CD4-positive, alpha-beta T cell treated with Interleukin-15 for 4 hours (primary cell): ENCODE measurements around the gene NEK6.

Experiments
- DNase-seq: peaks from one replicate; pipeline ENCODE4 v3.0.0-alpha.2; 2020; ENCODE audit warnings: low spot score

Gene NEK6

DNA sequence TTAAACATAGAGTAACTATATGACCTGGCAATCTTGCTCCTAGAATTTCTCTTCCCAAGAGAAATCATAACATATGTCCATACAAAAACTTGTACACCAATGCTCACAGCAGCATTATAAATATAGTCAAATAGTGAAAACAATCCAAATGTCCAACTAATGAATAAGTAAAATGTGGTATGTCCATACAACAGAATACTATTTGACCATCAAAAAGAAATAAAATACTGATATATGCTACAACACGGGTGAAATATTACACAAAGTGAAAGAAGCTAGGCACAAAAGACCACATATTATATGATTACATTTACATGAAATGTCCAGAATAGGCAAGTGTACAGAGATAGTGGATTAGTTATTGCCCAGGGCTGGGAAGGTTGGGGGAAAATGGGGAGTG lies 116.1 kb downstream of the NEK6 start:
- DNase-seq: no peak

GRCh38 chr9:124375726-124376125 lies 118.0 kb downstream of the NEK6 start:
- no peak for DNase-seq

DNA sequence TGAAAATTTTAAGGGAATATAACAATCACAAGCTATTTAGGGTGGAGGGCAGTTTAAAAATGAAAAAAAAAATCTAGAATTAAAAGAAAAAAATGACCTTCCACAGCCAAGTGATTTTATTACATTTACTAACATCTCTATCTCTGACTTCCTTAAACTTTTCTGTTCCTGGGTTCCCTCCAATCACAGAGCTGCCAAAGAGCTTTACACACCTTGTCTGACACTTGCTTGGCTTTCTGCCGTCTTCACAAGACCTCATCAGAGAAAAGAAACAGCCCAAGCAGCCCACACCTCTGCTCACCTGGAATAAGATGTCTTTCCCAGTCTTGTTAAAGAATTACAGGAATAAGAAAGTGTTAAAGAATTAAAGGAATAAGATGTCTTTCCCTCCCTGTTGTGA lies 118.6 kb downstream of the NEK6 start:
- no peak for DNase-seq

- DNase-seq: no peak
These were observed 120.0 kb downstream of the NEK6 start for GRCh38 chr9:124377551-124378406.

GRCh38 chr9:124381170-124381945 lies 123.6 kb downstream of the NEK6 start:
- DNase-seq: no peak

- no peak for DNase-seq
These were observed 126.5 kb downstream of the NEK6 start for GRCh38 chr9:124384210-124384609.

- no peak for DNase-seq
These were observed 127.1 kb downstream of the NEK6 start for GRCh38 chr9:124384846-124385245.

DNA sequence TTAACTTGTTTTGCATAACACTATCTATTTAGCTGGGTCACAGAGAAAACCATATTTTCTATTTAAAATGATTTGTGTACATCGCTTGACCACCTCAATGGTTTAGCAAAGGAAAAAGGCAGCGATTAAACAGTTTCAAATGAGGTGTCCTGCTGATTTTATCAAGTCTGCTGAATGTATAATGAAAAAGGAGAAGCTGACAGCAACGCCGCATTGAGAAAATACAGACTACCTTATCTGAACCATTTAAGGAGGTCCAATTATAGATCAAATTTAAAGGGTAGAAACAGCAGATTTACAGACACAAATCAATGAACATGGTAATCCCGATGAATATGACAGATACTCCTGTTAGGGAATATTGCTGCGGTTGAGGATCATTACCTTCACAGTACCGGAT lies 127.9 kb downstream of the NEK6 start:
- no peak for DNase-seq

DNA sequence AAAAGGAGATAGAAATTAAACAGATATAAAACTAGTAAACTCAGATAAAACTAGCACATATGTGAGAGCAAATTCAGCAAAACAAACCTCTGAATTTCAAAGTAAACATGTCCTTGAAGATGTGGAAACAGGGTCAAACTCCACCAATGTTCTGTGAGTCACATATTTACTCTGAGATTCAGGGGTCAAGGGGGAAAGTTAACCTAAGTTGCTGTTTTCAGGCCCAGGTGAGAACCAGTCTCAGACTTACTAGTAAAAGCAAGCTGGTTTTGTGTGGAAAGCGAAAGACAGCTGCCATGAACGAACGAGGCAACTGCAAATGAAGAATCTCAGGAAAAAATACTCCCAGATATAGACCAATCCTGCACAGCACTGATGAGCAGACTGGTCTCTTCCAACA lies 128.5 kb downstream of the NEK6 start:
- DNase-seq: no peak

- DNase-seq: no peak
These were observed 130.7 kb downstream of the NEK6 start for GRCh38 chr9:124388275-124389048.

DNA sequence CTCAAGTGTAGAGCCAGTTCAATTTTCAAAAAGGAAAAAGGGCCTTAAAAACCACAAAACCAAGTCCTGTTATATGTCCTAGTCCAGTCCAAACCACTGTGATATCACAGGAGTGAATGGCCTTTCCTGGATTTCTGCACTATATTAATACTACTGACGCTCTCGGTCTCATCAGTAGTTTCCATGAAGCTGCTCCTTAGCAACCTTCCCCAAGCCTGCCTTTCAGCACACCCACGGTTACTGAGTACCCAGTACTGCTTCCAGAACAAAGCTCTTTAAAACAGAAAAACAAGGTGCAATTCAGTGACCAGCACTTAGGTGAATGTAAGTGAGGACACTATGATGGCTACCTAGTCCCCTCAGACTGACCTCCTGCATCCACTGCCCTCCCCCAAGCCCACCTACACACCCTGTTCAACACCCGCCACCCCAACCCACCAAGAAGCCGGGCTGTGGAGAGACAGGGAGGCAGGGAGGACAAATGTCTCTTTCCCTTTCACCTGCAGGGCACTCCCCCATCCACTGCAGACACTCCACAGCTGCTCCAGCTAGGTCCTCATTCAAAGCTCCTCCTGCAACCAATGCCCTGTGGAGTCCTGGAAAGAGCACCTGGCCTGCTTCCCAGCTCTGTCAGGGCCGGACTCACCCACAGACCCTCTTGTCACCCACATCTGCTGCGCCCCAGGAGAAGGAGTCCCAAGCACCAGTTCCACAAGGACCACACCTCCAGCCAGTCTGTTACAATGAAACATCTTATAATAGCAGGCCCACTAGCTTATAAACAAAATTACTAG lies 131.6 kb downstream of the NEK6 start:
- no peak for DNase-seq

- no peak for DNase-seq
These were observed 133.3 kb downstream of the NEK6 start for GRCh38 chr9:124390794-124391658.

DNA sequence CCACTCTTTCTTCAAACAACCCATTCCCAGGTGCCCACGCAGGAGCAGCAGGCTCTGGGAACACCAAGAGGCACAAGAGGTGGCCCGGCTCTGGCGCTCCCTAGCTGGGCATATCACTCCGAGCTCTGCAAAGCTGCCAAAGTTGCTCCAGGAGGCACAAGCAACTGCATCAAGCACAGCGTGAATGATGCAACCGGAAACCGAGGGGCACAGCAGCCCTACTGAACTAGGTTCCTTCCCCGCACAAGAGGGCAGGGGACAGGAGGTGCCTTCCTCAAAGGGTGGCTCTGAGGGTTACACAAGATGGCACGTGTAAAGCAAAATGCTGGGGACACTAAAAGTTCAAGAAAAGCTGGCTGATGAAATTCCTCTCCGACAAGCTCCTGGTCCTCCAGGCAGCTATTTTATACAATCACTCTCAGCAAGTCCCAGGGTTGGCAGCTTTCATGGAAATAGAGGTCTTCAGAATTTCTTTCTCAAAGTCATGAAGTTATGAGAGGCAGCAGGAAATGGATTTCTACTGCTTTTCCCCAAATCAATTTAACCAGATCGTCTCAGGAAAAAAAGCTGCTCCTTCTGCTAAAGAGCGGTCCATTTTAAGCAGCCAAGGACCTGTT lies 134.6 kb downstream of the NEK6 start:
- no peak for DNase-seq

- no peak for DNase-seq
These were observed 135.2 kb downstream of the NEK6 start for GRCh38 chr9:124392871-124393460.

- DNase-seq: no peak
These were observed 136.4 kb downstream of the NEK6 start for GRCh38 chr9:124394167-124394566.

GRCh38 chr9:124394596-124394995 lies 136.8 kb downstream of the NEK6 start:
- DNase-seq: no peak

DNA sequence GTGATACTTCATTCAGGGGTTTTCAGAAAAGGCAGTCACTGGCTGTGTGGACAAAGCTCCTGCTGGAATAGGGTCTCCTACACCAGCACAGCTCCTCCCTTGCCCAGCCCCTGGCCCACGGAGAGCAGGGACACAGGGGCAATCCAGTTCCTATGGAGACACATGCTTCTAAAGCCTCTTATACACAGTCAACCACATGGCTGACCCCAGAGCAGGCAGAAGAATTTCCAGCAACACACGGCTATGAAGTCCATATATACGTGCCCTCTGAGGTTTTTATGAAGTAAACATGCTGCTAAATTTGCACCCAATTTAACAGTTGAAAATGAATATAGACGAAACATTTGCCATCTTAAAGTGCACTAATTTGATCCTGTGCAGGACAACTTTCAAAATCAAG lies 138.1 kb downstream of the NEK6 start:
- DNase-seq: no peak

DNA sequence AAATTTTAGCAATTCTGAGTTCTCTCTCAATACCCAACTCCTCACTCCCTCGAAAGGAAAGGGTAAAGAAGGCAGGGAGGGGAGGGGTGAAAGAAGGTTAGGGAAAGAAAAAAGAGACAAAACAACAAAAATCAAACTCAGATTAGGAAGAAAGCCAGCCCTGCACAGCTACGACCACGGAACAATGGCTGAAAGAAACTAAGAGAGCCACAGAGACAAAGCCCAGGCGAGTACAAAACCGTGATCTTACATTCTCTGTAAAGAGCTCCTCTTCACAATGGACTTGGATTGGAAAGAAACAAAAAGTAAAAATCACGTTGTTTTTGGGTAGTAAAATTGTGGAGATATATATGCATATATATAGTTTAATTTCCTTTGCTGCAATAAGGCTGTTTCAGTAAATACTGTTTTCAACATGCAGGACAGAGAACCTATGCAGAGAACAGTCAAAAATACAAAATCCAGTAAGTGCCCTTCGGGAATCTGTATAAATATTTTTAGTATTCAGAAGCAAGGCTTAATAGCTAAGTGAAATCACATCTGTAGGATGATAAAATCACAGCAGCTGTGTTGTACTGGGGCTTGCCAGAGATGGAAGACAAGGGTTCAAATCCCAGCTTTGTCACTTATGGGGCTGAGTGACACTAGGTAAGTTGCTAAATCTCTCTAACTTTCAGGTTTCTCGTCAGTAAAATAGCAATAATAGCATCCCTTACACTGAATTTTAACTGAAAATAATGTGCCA lies 140.6 kb downstream of the NEK6 start:
- DNase-seq: no peak

- no peak for DNase-seq
These were observed 141.7 kb downstream of the NEK6 start for GRCh38 chr9:124399323-124399967.
